ENCODE results near the gene CCDC134. TPM values are rescaled to one million over a fixed set of nuclear protein-coding genes. Genes with fewer than 3 reads are reported as not detected.
A peak's percentile ranks its signal among the peaks of the same experiment; 100 is the strongest.
"Not testable (repeated sequence)": the region's sequence is repeated elsewhere in the genome, so short reads cannot be mapped to it uniquely, and the experiment has no call there.

The CCDC134 gene
- total RNA-seq, 1 donor from 2014 or later: 2.9 TPM

DNA sequence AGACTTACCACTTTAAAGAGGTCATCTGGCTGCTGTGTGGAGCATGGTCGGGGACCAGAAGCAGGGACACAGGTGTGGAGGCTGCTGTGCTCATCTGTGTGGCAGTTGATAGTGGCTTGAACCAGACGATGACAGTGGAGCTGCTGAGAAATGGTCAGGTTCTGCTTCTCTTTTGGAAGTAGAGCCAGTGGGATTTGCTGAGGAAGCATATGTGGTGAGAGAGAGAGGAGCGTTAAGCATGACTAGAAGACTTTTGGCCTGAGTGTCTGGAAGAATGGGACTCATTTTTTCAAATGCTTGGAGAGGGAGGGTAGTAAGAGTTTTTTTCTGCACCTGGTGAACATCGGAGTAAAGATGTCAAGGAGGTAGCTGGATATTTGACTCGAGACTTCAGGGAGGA lies 20.0 kb downstream of the CCDC134 start:
- no peak for DNase-seq (ENCODE audit: low spot score)
- intact Hi-C loops (cut with DNase I): no loop called here

DNA sequence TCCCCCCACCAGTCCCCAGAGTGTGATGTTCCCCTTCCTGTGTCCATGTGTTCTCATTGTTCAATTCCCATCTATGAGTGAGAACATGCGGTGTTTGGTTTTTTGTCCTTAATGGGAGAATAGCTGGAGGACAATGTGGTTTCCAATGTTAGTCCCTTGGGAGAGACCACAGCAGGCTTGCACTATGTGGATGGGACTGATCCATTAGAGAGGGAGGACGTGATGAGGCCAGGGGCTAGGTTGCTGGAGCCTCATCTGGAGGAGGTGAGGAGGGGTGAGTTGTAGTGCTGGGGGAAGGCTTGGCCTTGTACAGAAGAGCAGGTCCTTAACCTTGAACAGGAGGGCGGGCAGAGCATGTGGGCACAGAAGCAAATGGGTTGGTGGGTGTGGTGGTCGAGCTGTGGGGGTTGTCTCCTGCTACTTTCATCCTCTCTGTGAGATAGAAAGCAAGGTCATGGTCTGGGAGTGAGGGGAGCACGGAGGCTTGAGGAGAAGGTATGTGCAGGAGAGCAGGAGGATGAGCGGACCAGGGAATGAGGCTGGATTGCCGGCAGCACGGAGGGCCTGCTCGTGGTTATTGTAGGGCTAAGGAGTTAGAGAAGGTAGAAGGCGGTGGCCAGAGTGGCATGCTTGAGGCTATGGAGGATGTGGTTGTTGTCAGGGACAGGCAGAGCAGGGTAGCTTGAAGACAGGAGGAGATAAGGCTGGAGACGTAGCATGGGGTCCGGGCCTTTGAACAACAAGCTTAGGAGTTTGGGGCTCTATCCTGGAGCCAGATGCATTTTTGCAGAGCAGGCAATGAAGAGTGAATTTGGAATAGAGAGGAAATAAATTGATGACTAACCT lies 21.2 kb downstream of the CCDC134 start:
- no peak for DNase-seq (ENCODE audit: low spot score)
- intact Hi-C loops (cut with DNase I): loop anchor here (1.0 kb wide), 1 partner anchor 120 kb away; no protein-coding TSS in a partner anchor

DNA sequence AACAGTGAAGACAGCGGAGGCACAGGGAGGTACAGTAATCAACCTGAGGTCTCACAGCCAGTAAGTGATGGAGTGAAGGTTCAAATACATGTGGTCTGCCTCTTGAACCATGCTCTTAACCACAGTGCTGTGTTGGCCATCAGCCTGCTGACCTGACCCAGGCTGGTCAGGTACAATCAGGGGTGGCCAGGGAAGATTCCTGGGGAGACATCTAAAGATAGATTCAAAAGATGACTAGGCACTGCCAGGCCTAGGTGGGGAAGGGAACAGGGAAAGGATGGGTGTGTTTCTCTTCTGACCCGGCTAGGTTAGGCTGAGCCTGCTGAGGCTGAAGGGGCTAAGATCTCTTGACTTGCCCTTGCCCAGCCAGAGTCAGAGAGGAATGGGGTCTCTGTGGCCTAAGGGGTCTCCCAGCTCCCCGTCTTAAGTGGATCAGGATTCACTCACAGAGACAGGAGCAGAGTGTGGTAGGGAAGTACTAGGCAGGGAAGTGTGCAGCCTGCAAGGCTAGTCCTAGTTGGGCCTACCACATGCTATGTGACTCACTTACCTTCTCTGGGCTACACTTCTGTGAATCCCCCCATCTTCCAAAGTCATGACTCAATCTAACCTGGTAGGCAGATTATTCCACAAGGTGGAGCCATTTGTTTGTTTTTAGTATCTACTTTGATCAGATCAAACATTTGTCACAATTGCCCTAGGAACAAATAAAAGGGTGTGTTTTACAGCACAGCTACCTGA lies 22.0 kb downstream of the CCDC134 start:
- no peak for DNase-seq (ENCODE audit: low spot score)
- intact Hi-C loops (cut with DNase I): loop anchor here (1.0 kb wide), 1 partner anchor 119 kb away; no protein-coding TSS in a partner anchor

DNA sequence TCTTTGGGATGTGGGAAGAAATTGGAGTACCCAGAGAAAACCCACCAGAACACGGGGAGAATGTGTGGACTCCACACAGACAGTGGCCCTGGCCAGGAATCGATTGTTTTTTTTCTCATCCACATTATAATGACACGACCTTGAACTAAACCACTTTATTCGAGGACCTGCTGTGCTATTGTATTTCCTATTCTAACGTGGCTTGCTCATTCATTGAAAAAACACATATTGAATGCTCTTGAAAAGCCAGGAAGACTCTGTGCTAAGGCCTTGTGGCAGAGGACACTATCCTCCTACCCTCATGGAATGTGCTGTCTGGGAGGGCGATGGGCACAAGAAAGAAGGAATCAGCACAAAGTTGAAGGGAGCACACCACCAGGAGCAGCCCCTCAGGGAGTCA lies 23.3 kb downstream of the CCDC134 start:
- intact Hi-C loops (cut with DNase I): no loop called here
- DNase-seq (ENCODE audit: low spot score): no peak

DNA sequence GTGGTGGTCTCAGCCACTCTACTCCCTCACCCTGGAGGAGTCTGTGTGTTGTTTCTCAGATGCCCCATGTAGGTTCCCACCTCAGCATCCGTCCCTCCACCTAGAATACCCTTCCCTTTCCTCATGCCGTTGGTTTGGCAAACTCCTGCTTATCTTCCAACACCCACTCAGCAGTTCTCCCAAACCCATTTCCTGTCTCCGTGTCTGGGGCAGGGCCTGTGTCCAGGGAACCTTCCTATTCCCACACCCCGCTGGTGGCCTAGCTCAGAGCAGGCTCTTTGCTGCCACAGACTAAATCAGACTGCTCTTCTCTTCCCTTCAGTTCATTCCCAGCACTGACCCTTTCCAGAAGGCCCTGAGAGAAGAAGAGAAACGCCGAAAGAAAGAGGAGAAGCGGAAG lies 24.9 kb downstream of the CCDC134 start:
- DNase-seq (ENCODE audit: low spot score): no peak
- intact Hi-C loops (cut with DNase I): no loop called here

DNA sequence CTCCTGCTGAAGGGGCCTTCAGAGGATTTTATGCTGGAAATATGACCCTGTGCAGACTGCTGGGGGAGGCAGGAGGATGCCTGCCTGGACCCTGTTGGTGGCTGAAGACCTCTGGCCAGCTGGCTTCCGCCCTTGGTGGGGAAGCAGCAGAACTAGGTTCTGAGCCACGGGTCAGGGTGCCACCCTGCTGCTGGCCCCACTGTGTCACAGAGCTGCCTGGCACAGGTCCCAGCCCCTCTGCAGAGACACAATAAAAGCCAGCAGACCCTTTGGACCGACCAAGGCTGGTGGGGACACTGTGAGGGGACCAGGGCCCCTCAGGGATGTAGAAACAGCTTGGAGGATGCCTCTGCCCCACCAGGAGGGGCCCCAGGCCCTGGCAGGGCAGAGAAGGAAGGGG lies 25.5 kb downstream of the CCDC134 start:
- DNase-seq (ENCODE audit: low spot score): no peak
- intact Hi-C loops (cut with DNase I): no loop called here

DNA sequence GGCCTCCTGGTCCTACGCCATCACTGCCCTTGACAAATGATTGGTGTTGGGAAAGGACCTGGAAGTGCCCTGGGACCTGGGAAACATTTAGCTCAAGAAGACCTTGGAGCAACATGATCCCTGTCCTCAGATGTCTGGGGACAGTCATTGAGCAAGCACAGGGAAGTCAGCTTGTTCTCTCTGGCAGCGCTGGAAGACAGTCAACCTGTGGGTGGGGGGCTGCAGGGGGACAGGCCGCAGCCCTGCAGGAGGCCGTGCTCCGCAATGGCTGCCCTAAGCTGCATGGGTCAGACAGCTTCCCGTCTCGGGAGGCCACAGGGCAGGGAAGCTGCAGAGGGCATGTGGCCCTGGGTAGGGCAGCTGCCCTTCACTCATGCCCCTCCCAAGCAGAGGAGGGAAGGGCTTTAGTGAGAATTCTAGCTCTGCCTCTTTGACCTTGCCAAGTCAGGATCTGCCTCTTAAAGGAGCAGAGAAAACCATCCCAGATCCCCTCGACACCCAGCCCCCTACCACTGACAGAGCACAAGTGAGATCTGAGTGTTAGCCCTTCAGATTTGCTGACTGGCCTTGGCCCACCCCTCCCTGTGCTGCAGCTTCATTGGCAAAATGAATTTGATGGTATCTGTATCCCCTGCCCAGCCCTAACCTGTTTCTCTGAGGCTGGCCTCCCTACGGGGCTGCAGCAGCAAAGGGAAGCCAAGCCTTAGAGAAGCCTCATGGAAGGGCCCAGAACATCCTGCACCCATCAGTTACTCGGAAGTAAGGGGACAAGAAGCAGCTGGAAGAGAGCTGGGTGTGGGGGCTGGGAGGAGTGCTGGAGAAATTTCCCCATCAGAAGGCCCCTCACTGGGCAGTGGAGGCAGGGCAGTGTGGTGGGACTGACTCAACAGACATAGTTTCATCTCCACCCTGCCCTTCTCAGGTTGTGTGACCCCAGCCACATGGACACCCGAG lies 26.2 kb downstream of the CCDC134 start:
- no peak for DNase-seq (ENCODE audit: low spot score)
- intact Hi-C loops (cut with DNase I): no loop called here

DNA sequence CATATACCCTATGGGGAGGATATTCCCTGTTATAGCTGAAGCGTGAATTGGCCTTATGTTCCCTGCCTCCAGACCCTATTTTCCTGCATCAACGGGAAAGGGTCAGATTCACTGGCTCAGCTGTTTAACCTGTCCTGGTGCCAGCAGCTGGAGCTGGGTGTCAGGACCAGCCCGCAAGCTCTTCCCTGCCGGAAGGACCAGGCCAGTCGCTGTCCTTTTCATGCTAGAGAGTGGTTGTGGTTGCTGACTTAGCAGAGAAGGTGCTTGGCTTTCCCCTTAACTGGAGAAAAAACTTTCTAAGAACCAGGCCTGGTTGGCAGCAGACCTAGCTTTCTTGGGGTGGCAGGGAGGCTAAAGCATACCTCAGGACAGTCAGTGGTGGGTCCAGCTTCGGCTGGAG lies 27.2 kb downstream of the CCDC134 start:
- no peak for DNase-seq (ENCODE audit: low spot score)
- intact Hi-C loops (cut with DNase I): no loop called here

DNA sequence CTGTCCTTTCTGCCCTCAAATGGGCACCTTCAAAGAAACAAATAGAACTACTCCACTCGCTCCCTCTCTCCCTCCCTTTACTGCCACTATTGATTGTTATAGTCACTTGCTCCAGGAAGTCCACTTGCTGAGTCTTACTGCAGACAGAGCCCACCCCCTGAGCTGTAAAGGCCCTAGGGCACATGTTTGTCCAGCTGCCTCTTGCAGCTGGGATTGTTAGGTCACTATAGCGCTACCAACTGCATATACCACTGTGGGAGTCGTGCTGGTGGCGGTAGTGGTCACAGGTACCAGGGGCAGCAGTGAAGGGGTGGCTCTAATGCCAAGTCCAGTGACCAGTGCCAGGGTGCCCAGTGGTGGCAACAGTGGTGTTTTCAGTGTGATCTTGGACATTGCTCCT lies 28.0 kb downstream of the CCDC134 start:
- DNase-seq (ENCODE audit: low spot score): no peak
- intact Hi-C loops (cut with DNase I): no loop called here

DNA sequence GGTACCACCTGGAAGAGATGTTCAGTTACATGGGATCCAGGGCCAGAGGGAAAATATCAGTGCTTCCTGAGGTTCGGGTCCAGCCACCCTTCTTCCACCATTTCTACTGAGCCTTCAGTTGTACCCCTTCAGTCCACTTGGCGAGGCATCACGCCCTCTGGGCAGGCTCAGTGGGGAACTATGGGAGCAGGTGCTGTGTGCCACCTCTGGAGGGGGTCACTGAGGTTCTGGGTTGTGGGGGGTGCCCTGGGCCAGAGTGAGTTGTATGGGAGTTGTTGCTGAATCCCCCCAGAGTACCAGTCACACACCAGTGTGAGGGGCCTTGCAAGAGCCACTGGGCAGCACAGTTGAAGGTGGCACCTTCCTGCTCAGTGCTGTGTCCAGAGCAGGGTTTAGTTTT lies 29.7 kb downstream of the CCDC134 start:
- no peak for DNase-seq (ENCODE audit: low spot score)
- intact Hi-C loops (cut with DNase I): no loop called here

DNA sequence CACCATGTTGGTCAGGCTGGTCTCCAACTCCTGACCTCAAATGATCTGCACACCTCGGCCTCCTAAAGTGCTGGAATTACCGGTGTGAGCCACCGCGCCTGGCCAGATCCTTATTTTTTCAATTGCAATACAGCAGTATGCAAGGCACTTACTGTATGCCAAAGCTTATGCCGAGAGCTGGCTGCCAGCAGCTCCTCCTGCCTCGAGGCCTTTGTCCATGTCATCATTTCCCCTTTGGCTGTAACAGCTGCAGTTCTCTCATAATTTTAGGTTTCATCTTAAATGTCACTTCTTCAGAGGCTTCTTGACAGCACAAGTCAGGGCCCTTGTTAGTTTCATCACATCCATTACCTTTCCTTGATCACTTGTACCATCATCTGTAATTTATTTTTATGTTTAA lies 30.9 kb downstream of the CCDC134 start:
- DNase-seq (ENCODE audit: low spot score): no peak
- intact Hi-C loops (cut with DNase I): no loop called here

DNA sequence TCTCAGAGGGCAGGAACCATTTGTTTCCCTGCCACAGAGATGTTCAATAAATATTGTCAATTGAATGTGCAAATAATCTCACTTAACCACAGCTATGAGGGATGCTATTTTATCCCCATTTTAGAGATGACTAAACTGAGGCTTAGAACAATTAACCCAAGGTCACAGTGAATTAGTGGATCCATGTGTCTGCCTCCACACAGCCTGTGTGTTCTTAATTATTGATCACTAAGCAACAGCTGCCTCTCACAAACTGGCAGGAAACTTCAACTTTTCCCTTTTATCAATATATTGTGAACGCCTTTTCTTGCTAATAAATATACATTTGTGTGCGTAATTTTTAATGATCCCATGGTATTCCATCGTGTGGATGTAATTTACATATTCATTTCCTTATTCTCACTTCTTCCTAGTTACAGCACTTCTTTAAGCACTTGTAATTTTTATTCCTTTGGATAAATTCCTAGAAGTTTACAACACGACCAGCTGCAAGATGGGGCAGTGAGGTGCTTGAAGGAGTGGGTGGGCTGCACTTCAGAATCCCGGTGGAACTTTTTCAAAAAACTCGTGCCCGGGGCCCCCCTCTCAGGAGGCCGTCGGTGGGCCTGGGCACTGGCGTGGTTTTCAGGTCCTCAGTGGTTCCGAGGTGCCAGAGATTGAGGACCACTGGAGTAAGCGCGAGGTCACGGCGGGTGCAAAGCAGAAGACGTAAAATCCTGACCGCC lies 31.5 kb downstream of the CCDC134 start:
- DNase-seq (ENCODE audit: low spot score): no peak
- intact Hi-C loops (cut with DNase I): no loop called here

DNA sequence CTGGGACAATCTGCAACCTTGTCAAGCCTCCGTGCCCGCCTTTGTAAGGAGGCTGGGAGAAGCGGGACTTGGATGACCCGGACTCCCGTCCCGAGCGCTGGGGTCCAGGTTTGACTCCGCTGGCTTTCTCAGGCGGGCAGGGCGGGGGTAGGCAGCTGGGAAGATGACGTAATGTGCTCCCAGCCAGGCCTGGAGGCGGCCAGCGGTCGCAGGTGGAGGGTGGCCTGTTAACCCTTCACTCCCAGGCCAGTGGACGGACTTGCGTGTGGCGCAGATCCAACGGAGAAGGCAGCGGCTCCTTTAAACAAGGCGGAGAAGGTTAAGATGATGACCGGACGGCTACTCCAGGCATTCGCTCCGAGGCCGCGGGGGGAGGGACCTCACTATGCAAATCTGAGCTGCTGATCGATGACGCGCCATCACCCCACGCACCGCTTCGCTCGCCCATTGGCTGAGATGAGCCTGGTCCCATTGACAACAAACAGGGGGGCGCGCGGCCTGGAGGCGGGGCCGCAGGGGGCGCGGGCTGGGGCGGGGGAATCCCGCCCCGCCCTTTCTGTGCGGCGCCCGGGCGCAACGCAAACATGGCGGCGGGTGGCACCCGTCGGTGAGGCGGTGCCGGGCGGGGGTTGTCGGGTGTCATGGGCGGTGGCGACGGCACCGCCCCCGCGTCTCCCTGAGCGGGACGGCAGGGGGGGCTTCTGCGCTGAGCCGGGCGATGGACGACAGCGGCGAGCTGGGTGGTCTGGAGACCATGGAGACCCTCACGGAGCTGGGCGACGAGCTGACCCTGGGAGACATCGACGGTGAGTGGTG lies 32.3 kb downstream of the CCDC134 start, which contains the start of gene SREBF2:
SREBF2 (plus strand) TSS at position 553 of the 816 bp plus-strand sequence; CDS start at position 719, 166 bp downstream.
- peak; percentile 100 for DNase-seq (ENCODE audit: low spot score)
- intact Hi-C loops (cut with DNase I): no loop called here

DNA sequence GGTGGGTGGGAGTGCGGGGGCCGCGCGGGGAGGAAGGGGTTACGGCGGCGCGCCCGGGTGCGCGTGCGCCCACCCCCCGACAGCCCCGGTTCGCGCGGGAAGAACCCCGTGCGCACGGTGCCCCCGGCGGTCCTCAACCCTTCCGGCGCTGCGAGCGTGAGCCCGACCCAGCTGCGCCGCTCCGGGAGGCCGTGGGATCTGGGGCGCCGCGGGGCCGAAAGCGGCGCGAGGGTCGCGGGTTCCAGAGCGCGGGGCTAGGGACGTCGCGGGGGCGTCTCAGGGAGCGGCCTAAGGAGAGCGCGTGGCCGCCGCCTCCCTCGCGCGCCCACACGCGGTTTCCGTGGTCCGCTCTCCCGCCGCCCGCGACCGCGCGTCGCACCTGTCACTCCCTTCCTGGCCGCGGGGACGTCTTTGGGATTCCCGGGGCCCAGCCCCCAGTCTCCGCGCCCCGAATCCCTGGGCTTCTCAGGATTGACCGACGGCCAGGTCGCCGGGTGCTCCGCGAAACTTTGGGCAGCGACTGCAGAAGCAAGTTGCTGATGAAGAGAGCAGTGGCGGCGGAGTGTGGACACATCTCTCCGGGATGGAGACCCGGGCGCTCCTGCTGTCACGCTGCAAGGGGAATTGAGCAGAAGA lies 33.0 kb downstream of the CCDC134 start:
- intact Hi-C loops (cut with DNase I): no loop called here
- DNase-seq (ENCODE audit: low spot score): peak; percentile 78

DNA sequence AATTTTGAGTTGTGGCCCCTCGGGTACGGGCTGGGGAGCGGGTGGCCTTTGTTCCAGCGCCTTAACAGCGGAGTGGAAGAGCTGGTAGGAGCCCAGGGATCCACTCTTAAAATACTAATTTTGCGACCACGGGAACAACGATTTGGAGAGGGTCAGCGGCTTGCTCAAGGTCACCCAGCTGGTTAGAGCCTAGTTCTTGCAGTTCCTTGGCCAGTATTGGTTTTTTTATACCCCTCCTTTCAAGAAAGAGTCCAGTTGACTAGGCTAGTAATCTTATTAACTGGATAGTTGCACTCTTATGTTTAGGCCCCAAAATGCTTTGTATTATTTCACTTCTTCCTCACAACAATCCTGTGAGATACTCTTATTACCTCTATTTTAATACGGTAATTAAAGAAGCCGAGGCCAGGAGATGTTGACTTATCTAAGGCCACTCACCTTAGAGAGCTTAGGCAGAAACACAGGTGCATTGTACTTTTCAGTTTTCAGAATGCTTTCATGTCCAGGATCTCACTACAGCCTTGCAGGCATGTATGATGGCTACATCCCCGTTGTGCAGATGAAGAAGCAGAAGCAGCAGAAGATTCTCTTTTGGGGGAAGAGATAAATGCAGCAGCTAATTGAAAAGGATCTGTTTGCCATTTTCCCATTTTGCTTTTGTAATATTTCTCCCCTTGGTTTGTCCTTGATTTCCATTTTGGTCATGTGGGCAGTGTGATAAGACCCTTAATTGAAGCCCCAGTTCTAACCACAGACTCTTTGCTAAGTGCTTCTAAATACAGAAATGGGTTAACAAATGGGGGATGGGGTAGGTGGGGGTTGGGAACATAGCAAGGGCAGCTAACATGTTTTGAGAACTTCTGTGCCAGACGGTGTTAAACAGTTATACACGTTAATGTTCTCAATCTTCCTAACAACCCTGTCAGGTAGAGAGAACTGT lies 33.8 kb downstream of the CCDC134 start:
- no peak for DNase-seq (ENCODE audit: low spot score)
- intact Hi-C loops (cut with DNase I): no loop called here

DNA sequence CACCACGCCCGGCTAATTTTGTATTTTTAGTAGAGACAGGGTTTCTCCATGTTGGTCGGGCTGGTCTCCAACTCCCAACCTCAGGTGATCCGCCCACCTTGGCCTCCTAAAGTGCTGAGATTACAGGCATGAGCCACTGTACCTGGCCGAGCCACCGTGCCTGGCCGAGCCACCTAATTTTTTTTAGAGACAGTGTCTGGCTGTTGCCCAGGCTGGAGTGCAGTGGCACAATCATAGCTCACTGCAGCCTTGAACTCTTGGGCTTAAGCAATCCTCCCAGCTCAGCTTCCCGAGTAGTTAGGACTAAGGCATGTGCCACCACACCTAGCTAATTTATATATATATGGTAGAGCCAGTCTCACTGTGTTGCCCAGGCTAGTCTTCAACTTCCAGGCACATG lies 35.0 kb downstream of the CCDC134 start:
- DNase-seq (ENCODE audit: low spot score); intact Hi-C loops (cut with DNase I): not testable (repeated sequence)

DNA sequence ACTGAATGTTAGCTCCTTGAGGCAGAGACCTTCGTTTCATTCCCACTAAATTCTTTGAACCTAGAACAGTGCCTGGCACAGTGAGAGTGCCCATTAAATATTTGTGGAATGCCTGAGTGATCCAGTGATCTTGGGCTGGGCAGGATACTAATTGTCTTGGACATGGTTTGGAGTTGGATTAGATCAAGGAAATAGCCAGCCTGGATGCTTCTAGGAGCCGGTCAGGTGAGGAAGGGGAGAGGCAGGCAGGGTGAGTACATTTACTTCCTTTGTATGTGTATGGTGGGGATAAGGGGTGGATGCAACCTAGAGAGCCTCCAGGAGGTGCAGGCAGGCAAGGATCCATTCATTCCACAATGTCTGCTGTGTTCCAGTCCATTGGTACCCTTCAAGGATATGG lies 36.1 kb downstream of the CCDC134 start:
- intact Hi-C loops (cut with DNase I): no loop called here
- DNase-seq (ENCODE audit: low spot score): no peak
